ENCODE results near the gene DBT. TPM values are rescaled to one million over a fixed set of nuclear protein-coding genes. Genes with fewer than 3 reads are reported as not detected.

The DBT gene
- total RNA-seq, 1 donor from 2014 or later: 25.0 TPM

Other genes with a start within 250 kb of the DBT start
- gene SASS6, start 116.9 kb downstream of the DBT start, total RNA-seq: 0.88 TPM
- gene TRMT13, start 116.7 kb downstream of the DBT start, total RNA-seq: 4.9 TPM
- gene LRRC39, start 71.6 kb downstream of the DBT start, total RNA-seq: 0.33 TPM
- 16.6 TPM for gene RTCA, start 16.4 kb upstream of the DBT start, total RNA-seq
- gene CDC14A, start 102.7 kb upstream of the DBT start, total RNA-seq: 2.2 TPM